Measurements from ENCODE around the gene GGN. TPM values are rescaled to one million over a fixed set of nuclear protein-coding genes. Genes with fewer than 3 reads are reported as not detected.
"Not testable (repeated sequence)": the region's sequence is repeated elsewhere in the genome, so short reads cannot be mapped to it uniquely, and the experiment has no call there.

GGN gene, protein sequence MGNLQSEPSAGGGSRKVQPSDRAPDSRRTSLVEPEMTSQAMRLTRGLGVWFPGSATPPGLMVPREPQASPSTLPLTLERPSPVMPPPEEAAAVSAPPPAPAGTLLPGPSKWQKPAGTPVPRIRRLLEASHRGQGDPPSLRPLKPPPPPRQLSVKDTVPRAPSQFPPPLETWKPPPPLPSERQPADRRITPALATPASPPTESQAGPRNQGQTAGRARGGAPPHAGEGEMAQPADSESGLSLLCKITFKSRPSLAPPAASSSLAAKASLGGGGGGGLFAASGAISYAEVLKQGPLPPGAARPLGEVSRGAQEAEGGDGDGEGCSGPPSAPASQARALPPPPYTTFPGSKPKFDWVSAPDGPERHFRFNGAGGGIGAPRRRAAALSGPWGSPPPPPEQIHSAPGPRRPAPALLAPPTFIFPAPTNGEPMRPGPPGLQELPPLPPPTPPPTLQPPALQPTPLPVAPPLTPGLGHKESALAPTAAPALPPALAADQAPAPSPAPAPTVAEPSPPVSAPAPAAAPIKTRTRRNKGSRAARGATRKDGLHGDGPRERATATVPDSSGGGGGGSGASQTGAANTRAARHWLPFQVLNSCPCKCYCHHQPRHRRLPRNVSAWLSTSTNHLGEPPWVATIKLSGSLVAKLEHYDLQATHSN
- total RNA-seq, result 1 to 10 TPM in 1 of 2 experiments, under 1 TPM in 1; 0.41 to 1.2 TPM

DNA sequence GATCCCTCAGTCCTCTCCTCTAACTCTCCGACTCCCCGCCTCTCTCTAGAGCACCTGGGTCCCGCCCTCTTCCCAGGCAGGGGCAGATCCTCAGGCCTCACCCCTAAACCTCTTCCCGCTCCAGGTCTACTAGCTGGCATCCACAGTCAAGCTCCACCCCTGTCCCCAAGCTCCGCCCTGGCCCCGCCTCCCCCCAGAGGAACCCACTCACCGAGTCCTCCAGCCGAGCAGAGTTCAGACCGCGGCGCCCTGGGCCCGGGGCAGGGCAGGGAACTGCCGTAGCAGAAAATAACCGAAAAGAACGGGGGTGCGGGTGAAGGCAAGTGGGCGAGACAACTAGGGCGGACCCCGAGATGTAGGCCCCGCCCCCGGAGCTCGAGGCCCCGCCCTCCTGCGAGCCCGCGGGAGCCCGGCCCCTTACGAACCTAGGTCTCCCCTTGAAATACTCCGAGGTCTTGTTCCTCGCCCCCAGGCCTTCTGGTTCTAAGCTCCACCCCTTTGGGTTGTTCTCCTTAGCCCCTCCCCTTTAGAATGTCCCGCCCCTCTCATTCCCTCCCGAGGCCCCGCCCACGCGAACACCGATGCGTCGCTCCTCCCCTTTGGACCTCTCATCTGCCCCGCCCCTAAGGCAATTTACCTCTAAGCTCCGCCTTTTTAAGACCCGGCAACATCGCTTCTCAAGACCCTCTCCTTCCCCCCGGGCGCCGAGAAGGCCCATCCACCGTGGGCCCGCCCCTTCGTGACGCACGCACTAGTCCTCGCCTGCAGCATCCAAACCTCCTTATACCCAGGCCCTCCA is at the start of gene GGN:
Gene GGN, minus strand, starts transcription at position 485 of the 799 bp plus-strand sequence. CDS start 773 bp downstream, outside the sequence.
- H3K4me3 Mint-ChIP-seq, result peak within 1 kb of the TSS; percentile 78
- no peaks in the 10 kb centered on the region for H3K9me3 Mint-ChIP-seq
- ChIA-PET POLR2A (interaction anchor here (0.6 to 3.0 kb wide), 5 partner anchors 8 to 476 kb away, joined by 3 to 28 read pairs (median 4); partner anchors contain the start of gene PSMD8), CTCF (interaction anchor here (0.7 to 4.1 kb wide), 6 partner anchors 12 to 542 kb away, joined by 3 to 33 read pairs (median 6); partner anchors contain the start of genes FAM98C, MRPS12, PSMD8 and SARS2)
- intact Hi-C loops (cut with micrococcal nuclease), result loop anchor here (1.0 to 5.0 kb wide), 5 partner anchors 13 to 125 kb away; partner anchors contain the start of genes KCNK6, PSMD8, RASGRP4 and SPINT2
- peaks cover 25% of the 10 kb centered on the region for H3K36me3 Mint-ChIP-seq
- H3K4me1 Mint-ChIP-seq (ENCODE audit: low read depth), result peaks cover 25% of the 10 kb centered on the region
- H3K27me3 Mint-ChIP-seq, result peaks cover 3% of the 10 kb centered on the region
- peak within 1 kb of the TSS; percentile 69 for H3K27ac Mint-ChIP-seq
- DNase-seq, result peak; percentile 92

DNA sequence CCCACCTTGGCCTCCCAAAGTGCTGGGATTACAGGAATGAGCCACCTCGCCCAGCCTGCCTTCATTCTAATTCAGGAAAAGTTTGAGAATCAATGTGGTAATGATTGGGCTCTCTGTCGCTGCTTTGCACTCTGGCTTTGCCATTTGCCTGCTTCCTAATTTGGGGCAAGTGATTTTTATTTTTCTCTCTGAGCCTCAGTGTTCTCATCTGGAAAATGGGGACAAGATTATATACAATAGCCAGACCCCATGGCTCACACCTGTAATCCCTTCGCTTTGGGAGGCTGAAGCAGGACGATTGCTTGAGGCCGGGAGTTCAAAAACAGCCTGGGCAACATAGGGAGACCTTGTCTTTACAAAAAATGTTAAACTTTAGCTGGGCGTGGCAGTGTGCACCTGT is 49.5 kb upstream of the GGN start:
- Mint-ChIP-seq H3K27ac (no peak overlapping the region), H3K9me3 (no peaks in the 10 kb centered on the region), H3K36me3 (no peaks in the 10 kb centered on the region), H3K27me3 (peaks cover 22% of the 10 kb centered on the region), H3K4me1 (ENCODE audit: low read depth) (peaks cover 13% of the 10 kb centered on the region), H3K4me3 (no peak overlapping the region)
- intact Hi-C loops (cut with micrococcal nuclease), result no loop called here
- ChIA-PET CTCF (interaction anchor here (1.9 kb wide), 1 partner anchor 35 kb away, joined by 8 read pairs; the partner anchor contains the start of gene FAM98C), POLR2A (no interaction called here)
- DNase-seq, result no peak

DNA sequence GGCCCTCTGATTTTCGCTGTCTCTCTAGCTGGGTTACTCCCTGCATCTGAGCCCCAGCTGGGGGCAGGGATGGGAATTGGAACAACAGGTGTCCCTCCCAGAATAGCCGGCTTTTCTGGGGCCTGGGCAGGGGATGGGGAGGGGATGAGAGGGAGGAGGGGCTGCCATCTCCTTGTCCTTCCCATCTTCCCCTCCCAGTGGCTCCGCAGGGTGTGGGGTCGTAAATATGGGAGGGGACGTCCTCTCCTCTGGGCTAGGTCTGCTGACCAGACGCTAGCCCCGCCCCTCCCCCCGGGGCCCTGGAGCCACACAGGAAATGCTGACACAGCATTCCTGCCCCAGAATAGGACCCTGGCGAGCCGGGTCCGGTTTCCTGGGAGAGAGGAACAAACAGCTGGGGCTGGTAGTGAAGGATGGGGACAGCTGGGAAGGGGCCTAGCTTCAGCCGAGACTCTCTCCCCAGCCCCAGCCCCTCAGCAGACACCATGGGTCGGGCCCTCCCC is 46.8 kb upstream of the GGN start:
- Mint-ChIP-seq H3K9me3 (no peaks in the 10 kb centered on the region), H3K4me1 (ENCODE audit: low read depth) (peaks cover 16% of the 10 kb centered on the region), H3K4me3 (no peak overlapping the region), H3K36me3 (no peaks in the 10 kb centered on the region), H3K27me3 (peaks cover 18% of the 10 kb centered on the region), H3K27ac (no peak overlapping the region)
- intact Hi-C loops (cut with micrococcal nuclease), result no loop called here
- POLR2A ChIA-PET, result interaction anchor here (0.7 kb wide), 1 partner anchor 59 kb away, joined by 3 read pairs; no protein-coding TSS in a partner anchor
- CTCF ChIA-PET, result interaction anchor here (0.6 to 1.8 kb wide), 2 partner anchors 32 to 688 kb away, joined by 3 to 4 read pairs; partner anchors contain the start of gene FAM98C
- DNase-seq, result no peak

DNA sequence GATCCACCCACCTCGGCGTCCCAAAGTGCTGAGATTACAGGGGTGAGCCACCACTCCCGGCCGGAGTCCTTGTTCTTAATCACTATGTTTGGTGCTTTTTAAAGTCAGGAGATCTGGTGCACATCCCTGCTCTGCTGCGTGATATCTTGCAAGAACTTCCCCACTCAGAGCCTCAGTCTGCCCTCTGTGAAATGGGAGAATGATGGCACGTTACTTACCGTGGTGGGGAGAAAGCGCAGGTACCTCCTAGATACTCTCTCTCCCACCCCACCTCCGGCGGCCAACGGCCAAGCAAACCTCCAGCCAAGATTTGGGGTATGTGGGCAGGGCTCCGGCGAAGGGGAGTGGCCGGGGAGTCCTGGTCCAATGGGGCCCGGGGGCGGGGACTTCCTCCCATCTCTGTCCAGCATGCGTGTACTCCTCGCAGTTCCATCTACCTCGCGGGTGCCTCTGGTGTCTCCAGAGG is 45.5 kb upstream of the GGN start, which contains the start of gene RYR1:
Gene RYR1, plus strand, starts transcription at position 424 of the 466 bp plus-strand sequence. CDS start 139 bp downstream, outside the sequence.
- peak; percentile 79 for DNase-seq
- Mint-ChIP-seq H3K36me3 (no peaks in the 10 kb centered on the region), H3K4me3 (peak within 1 kb of the TSS; percentile 56), H3K27me3 (peaks cover 18% of the 10 kb centered on the region), H3K4me1 (ENCODE audit: low read depth) (peaks cover 28% of the 10 kb centered on the region), H3K27ac (no peak within 1 kb of the TSS), H3K9me3 (no peaks in the 10 kb centered on the region)
- POLR2A ChIA-PET, result no interaction called here
- CTCF ChIA-PET, result interaction anchor here (4.0 kb wide), 1 partner anchor 30 kb away, joined by 11 read pairs; the partner anchor contains the start of gene FAM98C
- intact Hi-C loops (cut with micrococcal nuclease), result no loop called here

DNA sequence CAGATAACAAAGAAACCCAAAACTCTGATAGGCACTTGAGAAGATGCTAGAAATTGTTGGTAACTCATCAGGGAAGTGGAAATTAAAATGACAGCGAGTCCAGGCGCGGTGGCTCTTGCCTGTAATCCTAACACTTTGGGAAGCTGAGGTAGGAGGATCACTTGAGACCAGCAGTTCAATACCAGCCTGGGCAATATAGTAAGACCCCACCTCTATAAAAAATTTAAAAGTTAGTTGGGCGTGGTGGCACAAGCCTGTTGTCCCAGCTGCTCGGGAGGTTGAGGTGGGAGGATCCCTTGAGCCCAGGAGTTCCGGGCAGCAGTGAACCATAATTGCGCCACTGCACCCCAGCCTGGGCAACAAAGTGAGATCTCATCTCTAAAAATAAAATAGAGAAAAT is 43.1 kb upstream of the GGN start:
- Mint-ChIP-seq H3K9me3 (no peaks in the 10 kb centered on the region), H3K36me3 (no peaks in the 10 kb centered on the region), H3K27me3 (peaks cover 11% of the 10 kb centered on the region), H3K4me3 (no peak overlapping the region), H3K4me1 (ENCODE audit: low read depth) (peaks cover 43% of the 10 kb centered on the region), H3K27ac (no peak overlapping the region)
- intact Hi-C loops (cut with micrococcal nuclease), result no loop called here
- ChIA-PET POLR2A (no interaction called here), CTCF (interaction anchor here (4.0 kb wide), 1 partner anchor 28 kb away, joined by 11 read pairs; the partner anchor contains the start of gene FAM98C)
- DNase-seq, result no peak

DNA sequence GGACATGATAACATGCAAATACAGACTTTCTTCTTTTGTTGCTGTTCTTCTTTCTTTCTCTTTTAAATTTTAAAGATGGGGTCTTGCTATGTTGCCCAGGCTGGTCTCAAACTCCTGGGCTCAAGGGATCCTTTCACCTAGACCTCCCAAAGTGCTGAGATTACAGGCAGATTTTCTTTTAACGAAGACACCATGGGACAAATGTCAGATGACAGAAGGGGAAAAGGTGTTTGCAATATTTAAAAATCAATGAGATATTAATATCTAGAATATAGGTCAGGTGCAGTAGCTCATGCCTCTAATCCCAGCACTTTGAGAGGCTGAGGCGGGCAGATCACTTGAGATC is 42.0 kb upstream of the GGN start:
- Mint-ChIP-seq H3K27ac (peak overlapping the region; percentile 95), H3K9me3 (no peaks in the 10 kb centered on the region), H3K4me1 (ENCODE audit: low read depth) (peaks cover 45% of the 10 kb centered on the region), H3K36me3 (no peaks in the 10 kb centered on the region), H3K27me3 (peaks cover 7% of the 10 kb centered on the region), H3K4me3 (peak overlapping the region; percentile 3)
- ChIA-PET POLR2A (interaction anchor here (1.6 kb wide), 1 partner anchor 55 kb away, joined by 4 read pairs; the partner anchor contains the start of gene PSMD8), CTCF (interaction anchor here (4.0 kb wide), 1 partner anchor 27 kb away, joined by 11 read pairs; the partner anchor contains the start of gene FAM98C)
- intact Hi-C loops (cut with micrococcal nuclease), result loop anchor here (2.0 to 5.0 kb wide), 5 partner anchors 42 to 548 kb away; partner anchors contain the start of genes FBXO17, GGN and SPRED3
- DNase-seq, result no peak

DNA sequence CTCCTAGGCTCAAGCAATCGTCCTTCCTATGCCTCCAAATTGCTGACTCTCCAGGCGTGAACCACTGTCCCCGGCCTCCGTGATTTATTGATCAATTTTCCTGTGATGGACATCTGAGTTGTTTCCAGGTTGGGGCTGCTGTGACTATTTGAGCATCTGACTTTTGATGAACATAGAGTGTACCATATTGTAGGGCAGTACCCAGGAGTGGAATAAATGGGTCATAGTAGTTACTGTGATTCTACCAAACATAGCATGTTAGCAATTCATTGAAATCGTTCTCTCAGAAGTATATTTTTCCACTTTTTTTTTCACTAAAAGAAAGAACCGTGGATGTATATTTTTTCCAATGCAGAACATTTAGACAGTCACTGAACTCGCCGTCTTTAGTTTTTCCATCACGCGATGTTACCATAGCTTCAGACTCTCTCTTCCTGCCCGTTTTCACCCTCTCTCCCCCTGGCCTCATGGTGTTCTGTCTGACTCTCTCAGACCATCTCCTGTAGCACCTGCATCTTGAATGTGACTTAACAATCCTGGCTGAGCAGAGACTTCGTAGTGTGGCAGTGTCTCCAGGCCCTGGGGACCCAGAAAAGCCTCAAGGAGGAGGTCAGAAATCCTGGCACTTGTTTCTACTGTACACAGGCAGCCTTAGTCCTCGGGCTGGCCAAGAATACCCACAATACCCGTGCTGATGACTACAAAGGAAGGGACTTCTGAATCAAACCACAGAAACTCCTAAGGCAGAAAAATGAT is 41.4 kb upstream of the GGN start:
- DNase-seq, result peak; percentile 71
- Mint-ChIP-seq H3K4me1 (ENCODE audit: low read depth) (peaks cover 44% of the 10 kb centered on the region), H3K9me3 (no peaks in the 10 kb centered on the region), H3K36me3 (no peaks in the 10 kb centered on the region), H3K27me3 (peaks cover 5% of the 10 kb centered on the region), H3K27ac (peak overlapping the region; percentile 95), H3K4me3 (peak overlapping the region; percentile 51)
- POLR2A ChIA-PET, result interaction anchor here (0.7 to 1.6 kb wide), 3 partner anchors 24 to 422 kb away, joined by 3 to 4 read pairs (median 3); partner anchors contain the start of gene PSMD8
- intact Hi-C loops (cut with micrococcal nuclease), result loop anchor here (2.0 to 5.0 kb wide), 5 partner anchors 42 to 548 kb away; partner anchors contain the start of genes FBXO17, GGN and SPRED3
- CTCF ChIA-PET, result interaction anchor here (1.5 to 4.0 kb wide), 2 partner anchors 26 kb away, joined by 8 to 11 read pairs; partner anchors contain the start of gene FAM98C

DNA sequence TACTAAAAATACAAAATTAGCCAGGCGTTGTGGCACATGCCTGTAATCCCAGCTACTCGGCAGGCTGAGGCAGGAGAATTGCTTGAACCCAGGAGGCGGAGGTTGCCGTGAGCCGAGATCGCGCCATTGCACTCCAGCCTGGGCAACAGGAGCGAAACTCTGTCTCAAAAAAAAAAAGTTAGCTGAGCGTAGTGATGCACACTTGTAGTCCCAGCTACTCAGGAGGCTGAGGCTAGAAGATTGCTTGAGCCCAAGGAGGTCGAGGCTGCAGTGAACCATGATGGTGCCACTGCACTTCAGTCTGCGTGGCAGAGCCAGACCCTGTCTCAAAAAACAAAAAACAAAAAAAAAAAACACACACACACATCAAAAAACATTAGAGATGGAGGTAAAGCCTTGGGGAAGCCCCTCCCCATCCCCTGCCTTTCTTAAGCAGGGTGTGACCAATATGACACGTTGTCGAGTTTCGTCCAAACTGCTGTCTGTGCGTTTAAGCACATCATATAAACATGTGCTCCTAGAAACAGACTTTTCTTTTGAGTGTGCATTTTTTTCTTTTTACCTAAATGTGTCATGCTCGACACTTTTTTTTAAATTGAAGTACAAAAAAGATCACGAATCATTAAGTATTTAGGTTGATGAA is 39.3 kb upstream of the GGN start:
- ChIA-PET POLR2A (interaction anchor here (0.9 to 1.2 kb wide), 3 partner anchors 13 to 31 kb away, joined by 3 read pairs; partner anchors contain the start of gene FAM98C), CTCF (interaction anchor here (1.2 to 3.9 kb wide), 2 partner anchors 12 to 24 kb away, joined by 3 to 29 read pairs; partner anchors contain the start of gene FAM98C)
- peak; percentile 87 for DNase-seq
- H3K27me3 Mint-ChIP-seq, H3K9me3 Mint-ChIP-seq, H3K36me3 Mint-ChIP-seq: not testable (repeated sequence)
- intact Hi-C loops (cut with micrococcal nuclease), result loop anchor here (1.0 to 5.0 kb wide), 6 partner anchors 10 to 550 kb away; partner anchors contain the start of genes FBXO17, GGN and SPRED3
- Mint-ChIP-seq H3K27ac (peak overlapping the region; percentile 92), H3K4me1 (ENCODE audit: low read depth) (peaks cover 35% of the 10 kb centered on the region), H3K4me3 (peak overlapping the region; percentile 61)

DNA sequence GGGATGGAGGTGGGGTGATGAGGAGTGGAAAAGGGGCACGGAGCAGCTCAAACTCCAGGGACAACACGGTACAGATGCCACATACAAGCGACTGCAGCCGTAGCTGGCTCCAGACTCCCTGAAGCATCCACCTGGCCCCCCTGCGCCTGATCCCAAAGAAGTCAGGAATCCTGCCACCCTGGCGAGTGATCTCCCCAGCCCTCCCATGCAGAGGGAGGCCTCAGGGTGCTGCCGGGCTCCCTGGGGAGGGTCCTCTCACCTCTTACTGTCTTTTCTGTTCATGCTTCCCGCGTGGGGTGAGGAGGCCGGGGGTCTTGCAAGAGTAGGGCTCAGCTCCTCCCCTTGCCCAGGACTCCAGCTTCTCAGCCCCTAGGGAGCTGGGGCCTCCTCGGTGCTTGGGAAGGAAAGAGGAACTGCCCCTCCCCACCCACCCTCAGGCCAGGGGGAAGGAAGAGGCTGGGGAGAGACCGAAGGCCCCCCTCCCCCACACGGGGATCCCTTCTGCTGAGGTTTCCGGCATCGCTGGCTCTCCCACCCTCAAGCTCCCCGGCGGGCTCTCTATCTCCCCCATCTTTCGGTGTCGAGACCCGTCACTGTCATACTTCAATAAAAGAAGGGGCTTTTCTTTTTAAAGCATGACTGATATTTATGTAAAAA is 38.1 kb upstream of the GGN start, which contains the start of gene RASGRP4:
Gene RASGRP4, minus strand, starts transcription at position 410 of the 657 bp plus-strand sequence. Its CDS starts 128 bp downstream, at position 282.
- Mint-ChIP-seq H3K4me1 (ENCODE audit: low read depth) (peaks cover 35% of the 10 kb centered on the region), H3K27me3 (no peaks in the 10 kb centered on the region), H3K27ac (peak within 1 kb of the TSS; percentile 92), H3K4me3 (peak within 1 kb of the TSS; percentile 61), H3K9me3 (no peaks in the 10 kb centered on the region), H3K36me3 (no peaks in the 10 kb centered on the region)
- ChIA-PET POLR2A (interaction anchor here (1.0 to 1.2 kb wide), 2 partner anchors 23 to 30 kb away, joined by 3 read pairs; partner anchors contain the start of gene FAM98C), CTCF (interaction anchor here (3.9 kb wide), 1 partner anchor 23 kb away, joined by 29 read pairs; the partner anchor contains the start of gene FAM98C)
- intact Hi-C loops (cut with micrococcal nuclease), result loop anchor here (5.0 kb wide), 4 partner anchors 39 to 551 kb away; partner anchors contain the start of genes FBXO17, GGN and SPRED3
- DNase-seq, result peak; percentile 79

Measured in activated CD4-positive, alpha-beta memory T cell treated with anti-CD3 and anti-CD28 coated beads for 36 hours (primary cell).